Esophagus (tissue), 2 donors: ENCODE data around the gene MYO5A. TPM values are rescaled to one million over a fixed set of nuclear protein-coding genes. Genes with fewer than 3 reads are reported as not detected.

Source experiments
- H3K27ac ChIP-seq, 2 donors: one replicate each; pipeline ENCODE4 v1.5.1; 2013; ENCODE audit warnings: low read depth in 2 of 2, mild to moderate bottlenecking in 2 of 2, inconsistent platforms in 1 of 2, low read length in 1 of 2, moderate library complexity in 1 of 2
- H3K27me3 ChIP-seq, 2 donors: one replicate each; pipeline ENCODE4 v1.6.1; 2013; ENCODE audit warnings: low read length in 2 of 2, control low read depth in 1 of 2, mild to moderate bottlenecking in 1 of 2; ENCODE audit not compliant: insufficient read depth in 2 of 2, control insufficient read depth in 1 of 2
- H3K36me3 ChIP-seq, 2 donors: one replicate each; pipeline ENCODE4 v1.6.1; 2013; ENCODE audit warnings: low read length in 1 of 2; ENCODE audit not compliant: control insufficient read depth in 2 of 2, insufficient read depth in 2 of 2
- H3K4me1 ChIP-seq, 2 donors: one replicate each; pipeline ENCODE4 v1.6.1; 2013; ENCODE audit warnings: low read length in 1 of 2; ENCODE audit not compliant: control insufficient read depth in 2 of 2, insufficient read depth in 2 of 2
- H3K4me3 ChIP-seq, 2 donors: one replicate each; pipeline ENCODE4 v1.5.1; 2013; ENCODE audit warnings: low read length in 2 of 2, mild to moderate bottlenecking in 2 of 2, low read depth in 1 of 2, moderate library complexity in 1 of 2
- H3K9me3 ChIP-seq, 2 donors: one replicate each; pipeline ENCODE4 v1.6.1; 2013; ENCODE audit warnings: mild to moderate bottlenecking in 2 of 2, low read depth in 1 of 2, low read length in 1 of 2, moderate library complexity in 1 of 2; ENCODE audit not compliant: control insufficient read depth in 2 of 2, insufficient read depth in 1 of 2
- WGBS, 2 donors: extraction: QIAGEN DNeasy Blood & Tissue Kit; methylation state at CpG; one replicate each; pipeline ENCODE4 v1.1.7; 2013; 5-methylcytosine and 5-hydroxymethylcytosine counted together
- polyA plus RNA-seq, 2 donors: library from polyadenylated mRNA; stranded (reverse); fragments of 200-250 nt; gene quantifications; one replicate each; pipeline ENCODE4 v1.2.3, GENCODE V29; 2013
- donor health status: healthy with polysubstance abuse.
- donor health status: Bipolar disorder and iron deficiency.

The MYO5A gene
- polyA plus RNA-seq, 2 donors = 1.6 to 1.9 TPM

- Histone ChIP-seq H3K27ac (no peak overlapping the region), H3K36me3 (no peaks in the 10 kb centered on the region), H3K4me3 (no peak overlapping the region), H3K4me1 (no peaks in the 10 kb centered on the region), H3K27me3 (no peaks in the 10 kb centered on the region), H3K9me3 (no peaks in the 10 kb centered on the region)
- WGBS, 2 donors = 98 to 99% methylated on average over 4 of the region's 4 CpGs
Measured at GRCh38 chr15:52524223-52525136, 4.2 kb downstream of the MYO5A start.

- Histone ChIP-seq H3K27me3 (no peaks in the 10 kb centered on the region), H3K36me3 (no peaks in the 10 kb centered on the region), H3K4me3 (no peak overlapping the region), H3K9me3 (no peaks in the 10 kb centered on the region), H3K4me1 (no peaks in the 10 kb centered on the region), H3K27ac (no peak overlapping the region)
- WGBS, 2 donors = 63 to 71% methylated on average over 5 of the region's 5 CpGs
Measured at GRCh38 chr15:52523647-52524046, 5.0 kb downstream of the MYO5A start.

- no peaks in the 10 kb centered on the region for H3K4me1 ChIP-seq
- no peak overlapping the region for H3K27ac ChIP-seq
- no peak overlapping the region for H3K4me3 ChIP-seq
- no peaks in the 10 kb centered on the region for H3K9me3 ChIP-seq
- 44 to 51% methylated on average over 3 of the region's 3 CpGs for WGBS, 2 donors
- no peaks in the 10 kb centered on the region for H3K36me3 ChIP-seq
- no peaks in the 10 kb centered on the region for H3K27me3 ChIP-seq
Measured at GRCh38 chr15:52523192-52523591, 5.5 kb downstream of the MYO5A start.

- H3K27me3 ChIP-seq = no peaks in the 10 kb centered on the region
- H3K27ac ChIP-seq = no peak overlapping the region
- H3K4me3 ChIP-seq = no peak overlapping the region
- H3K4me1 ChIP-seq = no peaks in the 10 kb centered on the region
- H3K36me3 ChIP-seq = no peaks in the 10 kb centered on the region
- 64 to 80% methylated on average over 3 of the region's 3 CpGs for WGBS, 2 donors
- no peaks in the 10 kb centered on the region for H3K9me3 ChIP-seq
Measured at GRCh38 chr15:52521682-52522081, 7.0 kb downstream of the MYO5A start.

GRCh38 chr15:52520421-52520820, 8.3 kb downstream of the MYO5A start:
- H3K4me1 ChIP-seq = peaks cover 0 to 3% of the 10 kb centered on the region in 2 donors
- H3K9me3 ChIP-seq = no peaks in the 10 kb centered on the region
- no peak overlapping the region for H3K27ac ChIP-seq
- H3K27me3 ChIP-seq = no peaks in the 10 kb centered on the region
- no peak overlapping the region for H3K4me3 ChIP-seq
- no peaks in the 10 kb centered on the region for H3K36me3 ChIP-seq

DNA sequence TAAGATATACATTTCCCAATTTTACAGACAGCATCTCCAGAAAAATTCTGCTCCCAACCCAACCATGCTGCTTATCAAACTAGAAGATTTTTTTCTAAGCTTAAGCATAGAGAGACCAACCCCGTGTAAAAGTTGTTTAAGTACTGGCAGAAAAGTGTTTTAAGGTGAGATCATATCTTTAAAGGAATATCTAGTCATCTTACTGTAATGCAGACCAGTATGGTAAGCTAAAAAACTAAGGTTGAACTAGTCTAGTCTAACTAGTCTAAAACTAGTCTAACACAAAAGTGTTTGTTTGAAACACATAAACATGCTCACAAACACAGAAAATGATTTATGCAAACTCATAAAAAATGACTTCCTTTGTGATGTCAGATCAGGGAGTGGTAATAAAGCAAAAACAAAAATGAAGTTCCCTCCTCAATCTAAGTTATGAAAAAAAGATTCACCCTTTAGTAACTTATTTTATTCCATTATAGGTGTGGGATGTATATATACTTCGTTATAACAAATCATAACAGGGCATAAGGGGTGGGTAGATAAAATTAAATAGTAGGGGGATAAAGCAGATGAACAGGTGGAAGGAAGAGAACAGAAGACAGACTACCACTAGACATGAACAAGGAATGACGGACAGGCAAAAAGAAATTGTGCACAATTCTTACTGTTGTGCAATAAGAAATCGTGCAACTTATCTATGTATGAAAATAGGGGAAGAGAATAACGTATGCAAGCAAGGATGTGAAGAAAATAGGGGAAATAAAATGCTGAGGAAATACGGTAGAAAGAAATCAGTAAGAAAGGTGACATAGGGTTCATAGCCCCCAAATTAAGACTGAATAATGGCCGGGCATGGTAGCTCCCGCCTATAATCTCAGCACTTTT, 10.0 kb downstream of the MYO5A start:
- no peaks in the 10 kb centered on the region for H3K9me3 ChIP-seq
- 76% methylated on average over 8 of the region's 8 CpGs for WGBS, 2 donors
- no peaks in the 10 kb centered on the region for H3K36me3 ChIP-seq
- peaks cover 0 to 3% of the 10 kb centered on the region in 2 donors for H3K4me1 ChIP-seq
- no peaks in the 10 kb centered on the region for H3K27me3 ChIP-seq
- no peak overlapping the region for H3K27ac ChIP-seq
- H3K4me3 ChIP-seq = no peak overlapping the region

DNA sequence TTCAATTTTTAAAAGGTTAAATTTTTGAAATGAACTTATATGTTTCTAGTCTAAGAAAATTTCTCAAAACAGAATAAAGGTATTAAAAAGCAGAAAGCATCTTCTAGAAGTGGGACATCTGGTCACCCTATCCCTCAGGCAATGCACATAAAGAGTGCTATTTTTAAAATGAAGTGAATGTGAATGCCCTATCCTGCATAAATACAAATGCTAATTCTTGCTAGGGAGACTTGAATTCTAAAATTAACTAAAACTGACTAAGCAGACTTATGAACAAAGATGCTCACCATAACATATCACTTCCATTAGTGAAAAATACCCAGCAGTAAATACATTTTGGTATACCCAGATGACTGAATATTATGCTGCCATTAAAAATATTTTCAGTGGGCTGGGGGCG, 11.7 kb downstream of the MYO5A start:
- Histone ChIP-seq H3K27ac (no peak overlapping the region), H3K36me3 (no peaks in the 10 kb centered on the region), H3K9me3 (no peaks in the 10 kb centered on the region), H3K4me3 (no peak overlapping the region), H3K4me1 (peaks cover 0 to 3% of the 10 kb centered on the region in 2 donors), H3K27me3 (no peaks in the 10 kb centered on the region)
- 96 to 100% methylated on average over 1 of the region's 1 CpG for WGBS, 2 donors

GRCh38 chr15:52515343-52515742, 13.3 kb downstream of the MYO5A start:
- 70 to 81% methylated on average over 2 of the region's 2 CpGs for WGBS, 2 donors
- Histone ChIP-seq H3K9me3 (no peaks in the 10 kb centered on the region), H3K4me3 (no peak overlapping the region), H3K4me1 (peaks cover 0 to 3% of the 10 kb centered on the region in 2 donors), H3K27me3 (no peaks in the 10 kb centered on the region), H3K27ac (no peak overlapping the region), H3K36me3 (no peaks in the 10 kb centered on the region)

GRCh38 chr15:52514482-52514881, 14.2 kb downstream of the MYO5A start:
- Histone ChIP-seq H3K9me3 (no peaks in the 10 kb centered on the region), H3K27me3 (no peaks in the 10 kb centered on the region), H3K4me1 (peaks cover 0 to 3% of the 10 kb centered on the region in 2 donors), H3K36me3 (no peaks in the 10 kb centered on the region), H3K4me3 (no peak overlapping the region), H3K27ac (no peak overlapping the region)
- WGBS, 2 donors = 58 to 64% methylated on average over 1 of the region's 1 CpG
